ENCODE data around the gene SPAG8.

DNA sequence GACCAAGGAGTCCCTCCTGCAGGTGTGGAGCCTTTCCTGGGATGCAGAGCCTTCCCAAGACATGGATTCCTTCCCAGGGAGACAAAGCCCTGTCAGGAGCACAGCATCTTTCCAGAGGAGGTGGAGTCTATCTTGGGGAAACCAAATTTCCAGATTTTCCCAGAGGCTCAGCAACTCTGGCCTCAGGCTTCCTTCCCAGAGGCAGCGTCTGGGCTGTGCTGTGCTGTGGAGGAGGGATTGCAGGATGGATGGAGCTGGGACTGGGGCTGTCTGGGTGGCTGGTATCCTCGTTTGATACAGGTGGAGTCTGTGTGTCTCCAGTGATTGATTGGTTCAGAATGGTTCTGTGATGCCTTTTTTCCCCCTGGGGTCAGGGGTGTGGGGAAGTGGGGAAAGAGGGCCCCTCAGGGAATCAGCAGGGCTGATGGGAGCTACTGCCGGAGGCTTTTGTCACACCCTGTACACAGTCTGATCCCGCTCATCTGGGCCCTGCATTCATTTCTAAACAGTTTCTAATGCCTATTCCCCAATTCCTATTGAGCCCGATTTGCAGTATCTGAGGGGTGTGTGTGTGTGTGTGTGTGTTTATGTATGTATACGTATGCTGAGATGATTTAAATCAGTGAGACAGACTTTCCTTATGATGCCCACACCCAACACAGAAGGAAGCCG, 42.2 kb upstream of the SPAG8 start:
- TF ChIP-seq, protein P1, sequence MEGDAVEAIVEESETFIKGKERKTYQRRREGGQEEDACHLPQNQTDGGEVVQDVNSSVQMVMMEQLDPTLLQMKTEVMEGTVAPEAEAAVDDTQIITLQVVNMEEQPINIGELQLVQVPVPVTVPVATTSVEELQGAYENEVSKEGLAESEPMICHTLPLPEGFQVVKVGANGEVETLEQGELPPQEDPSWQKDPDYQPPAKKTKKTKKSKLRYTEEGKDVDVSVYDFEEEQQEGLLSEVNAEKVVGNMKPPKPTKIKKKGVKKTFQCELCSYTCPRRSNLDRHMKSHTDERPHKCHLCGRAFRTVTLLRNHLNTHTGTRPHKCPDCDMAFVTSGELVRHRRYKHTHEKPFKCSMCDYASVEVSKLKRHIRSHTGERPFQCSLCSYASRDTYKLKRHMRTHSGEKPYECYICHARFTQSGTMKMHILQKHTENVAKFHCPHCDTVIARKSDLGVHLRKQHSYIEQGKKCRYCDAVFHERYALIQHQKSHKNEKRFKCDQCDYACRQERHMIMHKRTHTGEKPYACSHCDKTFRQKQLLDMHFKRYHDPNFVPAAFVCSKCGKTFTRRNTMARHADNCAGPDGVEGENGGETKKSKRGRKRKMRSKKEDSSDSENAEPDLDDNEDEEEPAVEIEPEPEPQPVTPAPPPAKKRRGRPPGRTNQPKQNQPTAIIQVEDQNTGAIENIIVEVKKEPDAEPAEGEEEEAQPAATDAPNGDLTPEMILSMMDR (IDR thresholded peaks at IDR 0.05; ENCODE audit: poor library complexity): no peak
- TF ChIP-seq EZH2 (IDR thresholded peaks at IDR 0.05; ENCODE audit: borderline replicate concordance): no peak
